Measurements from ENCODE around the gene TTC7B. TPM values are rescaled to one million over a fixed set of nuclear protein-coding genes. Genes with fewer than 3 reads are reported as not detected.
A peak's percentile ranks its signal among the peaks of the same experiment; 100 is the strongest.

The TTC7B gene
- total RNA-seq, 4 donors from 2014 or later = 14.3 to 48.9 (median 32.5) TPM

DNA sequence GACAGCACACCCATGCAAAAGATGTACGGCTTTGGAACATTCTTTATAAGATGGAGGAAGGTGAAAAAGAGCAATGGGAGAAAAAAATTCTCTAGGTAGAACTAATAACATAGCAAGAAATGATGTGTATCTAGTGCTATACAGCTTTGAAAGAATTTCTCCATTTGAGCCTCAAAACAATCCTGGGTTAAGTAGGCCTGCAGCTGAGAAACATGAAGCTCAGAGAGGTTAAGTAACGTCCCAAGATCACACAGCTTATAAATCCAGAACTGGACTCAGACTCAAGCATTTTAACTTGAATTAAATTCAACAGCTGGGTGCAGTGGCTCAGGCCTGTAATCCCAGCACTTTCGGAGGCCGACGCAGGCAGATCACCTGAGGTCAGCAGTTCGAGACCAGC is 32.9 kb downstream of the TTC7B start:
- Histone ChIP-seq H3K4me3 (no peak overlapping the region), H3K36me3 (peaks cover 10% of the 10 kb centered on the region), H3K4me1 (no peaks in the 10 kb centered on the region), H3K27me3 (no peaks in the 10 kb centered on the region), H3K27ac (no peak overlapping the region), H3K9me3 (no peaks in the 10 kb centered on the region)
- 99% methylated on average over 6 of the region's 6 CpGs for WGBS
- TF ChIP-seq, protein P1, sequence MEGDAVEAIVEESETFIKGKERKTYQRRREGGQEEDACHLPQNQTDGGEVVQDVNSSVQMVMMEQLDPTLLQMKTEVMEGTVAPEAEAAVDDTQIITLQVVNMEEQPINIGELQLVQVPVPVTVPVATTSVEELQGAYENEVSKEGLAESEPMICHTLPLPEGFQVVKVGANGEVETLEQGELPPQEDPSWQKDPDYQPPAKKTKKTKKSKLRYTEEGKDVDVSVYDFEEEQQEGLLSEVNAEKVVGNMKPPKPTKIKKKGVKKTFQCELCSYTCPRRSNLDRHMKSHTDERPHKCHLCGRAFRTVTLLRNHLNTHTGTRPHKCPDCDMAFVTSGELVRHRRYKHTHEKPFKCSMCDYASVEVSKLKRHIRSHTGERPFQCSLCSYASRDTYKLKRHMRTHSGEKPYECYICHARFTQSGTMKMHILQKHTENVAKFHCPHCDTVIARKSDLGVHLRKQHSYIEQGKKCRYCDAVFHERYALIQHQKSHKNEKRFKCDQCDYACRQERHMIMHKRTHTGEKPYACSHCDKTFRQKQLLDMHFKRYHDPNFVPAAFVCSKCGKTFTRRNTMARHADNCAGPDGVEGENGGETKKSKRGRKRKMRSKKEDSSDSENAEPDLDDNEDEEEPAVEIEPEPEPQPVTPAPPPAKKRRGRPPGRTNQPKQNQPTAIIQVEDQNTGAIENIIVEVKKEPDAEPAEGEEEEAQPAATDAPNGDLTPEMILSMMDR (IDR thresholded peaks at IDR 0.05) = no peak
- no peak for TF ChIP-seq EP300 (IDR thresholded peaks at IDR 0.05)
- no peak for TF ChIP-seq POLR2A (IDR thresholded peaks at IDR 0.05)
- TF ChIP-seq POLR2AphosphoS5 (IDR thresholded peaks at IDR 0.05) = no peak
- DNase-seq (ENCODE audit: low spot score in 2 of 2) = no peak

DNA sequence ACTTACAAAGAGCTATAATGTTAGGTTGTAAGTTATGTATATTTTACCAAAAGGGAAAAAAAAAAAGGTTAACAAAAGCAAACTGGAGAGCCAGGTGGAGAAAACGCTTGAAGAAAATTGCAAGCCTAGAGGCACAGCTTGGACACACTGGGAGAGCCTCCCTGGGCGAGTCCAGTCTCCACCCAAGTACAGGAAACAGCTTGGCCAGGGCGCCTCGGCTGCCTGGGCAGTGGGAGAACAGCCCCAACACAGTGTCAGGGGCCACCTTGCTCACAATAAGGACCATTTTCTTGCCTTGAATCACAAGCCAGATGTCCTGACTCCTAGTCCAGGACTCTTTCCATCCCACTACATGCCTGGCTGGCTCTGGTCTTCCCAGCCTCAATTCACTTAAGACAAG is 33.3 kb downstream of the TTC7B start:
- Histone ChIP-seq H3K36me3 (peaks cover 10% of the 10 kb centered on the region), H3K4me3 (no peak overlapping the region), H3K27ac (no peak overlapping the region), H3K4me1 (no peaks in the 10 kb centered on the region), H3K9me3 (no peaks in the 10 kb centered on the region), H3K27me3 (no peaks in the 10 kb centered on the region)
- no peak for TF ChIP-seq EP300 (IDR thresholded peaks at IDR 0.05)
- TF ChIP-seq POLR2AphosphoS5 (IDR thresholded peaks at IDR 0.05) = no peak
- no peak for TF ChIP-seq POLR2A (IDR thresholded peaks at IDR 0.05)
- TF ChIP-seq, protein P1 (IDR thresholded peaks at IDR 0.05) = no peak
- 66% methylated on average over 4 of the region's 4 CpGs for WGBS
- DNase-seq (ENCODE audit: low spot score in 2 of 2) = peak in 1 of 2 donors; percentile 12

DNA sequence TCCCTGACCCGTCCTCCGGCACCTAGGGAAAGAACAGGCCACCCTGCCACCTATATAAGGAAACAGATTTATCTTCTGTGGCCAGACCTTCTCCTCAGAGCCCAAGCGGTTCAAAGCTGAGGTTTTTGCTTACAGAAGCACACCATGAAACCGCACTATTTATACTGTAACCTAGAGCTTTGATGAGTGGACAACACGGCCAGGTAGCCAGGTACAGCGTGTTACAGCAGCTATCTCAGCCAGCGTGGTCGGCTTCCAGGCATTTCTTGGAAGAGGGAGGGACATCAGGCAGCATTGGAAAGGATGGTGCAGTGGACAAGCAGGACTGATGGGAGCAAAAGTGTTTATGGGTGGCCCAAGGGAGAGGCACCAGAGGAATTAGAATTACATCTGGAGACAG is 34.4 kb downstream of the TTC7B start:
- H3K9me3 ChIP-seq = no peaks in the 10 kb centered on the region
- H3K27me3 ChIP-seq = no peaks in the 10 kb centered on the region
- TF ChIP-seq POLR2A (IDR thresholded peaks at IDR 0.05) = no peak
- H3K4me3 ChIP-seq = no peak overlapping the region
- H3K4me1 ChIP-seq = no peaks in the 10 kb centered on the region
- peak in 1 of 2 donors; percentile 44 for DNase-seq (ENCODE audit: low spot score in 2 of 2)
- H3K27ac ChIP-seq = no peak overlapping the region
- peaks cover 10% of the 10 kb centered on the region for H3K36me3 ChIP-seq
- 85% methylated on average over 8 of the region's 8 CpGs for WGBS

DNA sequence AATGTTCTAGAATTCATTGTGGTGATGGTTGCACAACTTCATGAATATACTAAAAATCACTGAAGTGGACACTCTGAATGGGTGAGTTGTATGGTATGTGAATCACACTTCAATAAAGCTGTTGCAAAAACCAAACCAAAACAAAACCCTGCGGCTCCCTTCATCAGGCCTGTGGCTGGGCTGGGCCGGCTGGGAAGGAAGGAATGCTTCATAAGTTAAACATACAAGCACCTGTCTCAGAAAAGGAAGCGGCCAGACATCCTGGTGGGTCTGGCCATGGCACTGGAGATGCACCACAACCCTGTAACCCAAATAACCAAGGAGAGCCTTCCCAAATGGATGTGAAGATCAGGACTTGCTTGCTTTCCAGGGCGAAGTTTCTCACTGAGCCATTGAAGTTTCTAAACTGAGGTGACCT is 34.9 kb downstream of the TTC7B start:
- TF ChIP-seq EP300 (IDR thresholded peaks at IDR 0.05) = no peak
- TF ChIP-seq, protein P1 (IDR thresholded peaks at IDR 0.05) = no peak
- no peak for TF ChIP-seq POLR2A (IDR thresholded peaks at IDR 0.05)
- TF ChIP-seq POLR2AphosphoS5 (IDR thresholded peaks at IDR 0.05) = no peak
- peak in 1 of 2 donors; percentile 34 for DNase-seq (ENCODE audit: low spot score in 2 of 2)
- H3K27ac ChIP-seq = no peak overlapping the region
- 89% methylated on average over 4 of the region's 4 CpGs for WGBS
- H3K4me3 ChIP-seq = no peak overlapping the region
- no peaks in the 10 kb centered on the region for H3K9me3 ChIP-seq
- H3K27me3 ChIP-seq = no peaks in the 10 kb centered on the region
- no peaks in the 10 kb centered on the region for H3K4me1 ChIP-seq
- peaks cover 10% of the 10 kb centered on the region for H3K36me3 ChIP-seq

DNA sequence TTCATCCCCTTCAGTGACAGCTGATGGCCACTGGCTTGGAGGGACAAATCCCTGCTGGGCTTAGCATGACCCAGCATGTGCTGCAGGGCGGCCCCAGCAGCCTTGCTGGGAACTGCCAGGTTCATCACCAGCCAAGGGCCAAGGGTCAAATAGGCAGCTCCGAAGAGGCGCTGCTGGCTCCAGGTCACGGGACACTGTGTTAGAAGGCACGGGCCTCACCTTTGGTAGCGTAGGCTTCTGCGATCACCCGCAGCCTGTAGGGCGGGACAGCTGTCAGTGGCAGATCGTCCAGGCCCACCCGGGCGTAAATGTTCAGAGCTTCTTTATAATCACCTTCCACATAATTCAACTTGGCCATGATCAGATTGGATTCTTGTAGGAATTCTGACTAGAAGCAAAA is 35.7 kb downstream of the TTC7B start:
- WGBS = 95% methylated on average over 11 of the region's 12 CpGs
- peak in 1 of 2 donors; percentile 45 for DNase-seq (ENCODE audit: low spot score in 2 of 2)
- Histone ChIP-seq H3K27me3 (no peaks in the 10 kb centered on the region), H3K9me3 (no peaks in the 10 kb centered on the region), H3K27ac (no peak overlapping the region), H3K4me3 (no peak overlapping the region), H3K36me3 (peaks cover 10% of the 10 kb centered on the region), H3K4me1 (no peaks in the 10 kb centered on the region)
- TF ChIP-seq POLR2A (IDR thresholded peaks at IDR 0.05) (no peak), EP300 (IDR thresholded peaks at IDR 0.05) (no peak), POLR2AphosphoS5 (IDR thresholded peaks at IDR 0.05) (no peak)
- TF ChIP-seq, protein P1 (IDR thresholded peaks at IDR 0.05) = no peak
